CD14-positive monocyte (primary cell): ENCODE measurements around the gene IL18. TPM values are rescaled to one million over a fixed set of nuclear protein-coding genes. Genes with fewer than 3 reads are reported as not detected.

ENCODE experiments used
- DNase-seq, 3 donors: peaks; one replicate each; pipeline ENCODE4 v3.0.0-alpha.2; 2011 to 2022
- H2AFZ ChIP-seq: 2 replicates; pipeline ENCODE4 v1.6.0; 2012; ENCODE audit warnings: mild to moderate bottlenecking, low read depth, low read length, inconsistent platforms; ENCODE audit not compliant: insufficient read depth, poor library complexity, severe bottlenecking
- H3K27ac ChIP-seq, 2 donors: 1 replicate in 1 of 2; 2 replicates in 1 of 2; pipeline ENCODE4 v1.5.1; 2012 to 2013; ENCODE audit warnings: low read length in 2 of 2, control low read depth in 1 of 2, inconsistent platforms in 1 of 2, low read depth in 1 of 2, mild to moderate bottlenecking in 1 of 2
- H3K27me3 ChIP-seq, 2 donors: one replicate each; pipeline versions ENCODE4 v1.6.0 to v1.6.1; 2011 to 2013; ENCODE audit warnings: low read length in 2 of 2; ENCODE audit not compliant: control insufficient read depth in 2 of 2, insufficient read depth in 2 of 2
- H3K36me3 ChIP-seq, 2 donors: replicated peaks in 1 of 2; 1 replicate in 1 of 2; 2 replicates in 1 of 2; pipeline versions ENCODE4 v1.5.1 to v1.6.1; 2012 to 2013; ENCODE audit warnings: low read length in 2 of 2, control low read depth in 1 of 2, inconsistent platforms in 1 of 2, mild to moderate bottlenecking in 1 of 2; ENCODE audit not compliant: insufficient read depth in 2 of 2, control insufficient read depth in 1 of 2
- H3K4me1 ChIP-seq, 2 donors: 1 replicate in 1 of 2; 2 replicates in 1 of 2; pipeline versions ENCODE4 v1.5.1 to v1.6.1; 2012 to 2013; ENCODE audit warnings: low read length in 2 of 2, control low read depth in 1 of 2, inconsistent platforms in 1 of 2, mild to moderate bottlenecking in 1 of 2, moderate library complexity in 1 of 2; ENCODE audit not compliant: insufficient read depth in 2 of 2, control insufficient read depth in 1 of 2
- H3K4me2 ChIP-seq: replicated peaks from 2 replicates; pipeline ENCODE3; 2012; ENCODE audit warnings: low read length, moderate library complexity, mild to moderate bottlenecking; ENCODE audit not compliant: poor library complexity, severe bottlenecking; ENCODE audit errors: extremely low read depth
- H3K4me3 ChIP-seq, 3 experiments: fragments of 200-600 bp in 1 of 3; sonication (generic) in 1 of 3; replicated peaks in 1 of 3; 1 replicate in 2 of 3; 2 replicates in 1 of 3; pipeline ENCODE4 v1.5.1; 2011 to 2013; ENCODE audit warnings: low read length in 3 of 3, mild to moderate bottlenecking in 3 of 3, control low read depth in 2 of 3, low read depth in 2 of 3, inconsistent platforms in 1 of 3, moderate library complexity in 1 of 3
- H3K79me2 ChIP-seq: 2 replicates; pipeline ENCODE4 v1.6.0; 2012; ENCODE audit warnings: mild to moderate bottlenecking, control low read depth, inconsistent platforms, low read length, moderate library complexity; ENCODE audit not compliant: insufficient read depth
- H3K9ac ChIP-seq: 2 replicates; pipeline ENCODE4 v1.6.0; 2017; ENCODE audit warnings: low read length, mild to moderate bottlenecking; ENCODE audit not compliant: insufficient read depth, poor library complexity, severe bottlenecking
- H3K9me3 ChIP-seq, 2 donors: replicated peaks in 1 of 2; 1 replicate in 1 of 2; 2 replicates in 1 of 2; pipeline versions ENCODE4 v1.5.1 to v1.6.1; 2012 to 2013; ENCODE audit warnings: low read length in 2 of 2, control low read depth in 1 of 2; ENCODE audit not compliant: control insufficient read depth in 1 of 2, insufficient read depth in 1 of 2
- H4K20me1 ChIP-seq: 2 replicates; pipeline ENCODE4 v1.6.0; 2012; ENCODE audit warnings: mild to moderate bottlenecking, low read length, control low read depth, moderate library complexity; ENCODE audit not compliant: insufficient read depth
- H3K27ac Mint-ChIP-seq, 7 donors: one replicate each; pipeline ENCODE4 v1.8.0; 2020; ENCODE audit warnings: mild to moderate bottlenecking in 7 of 7, mixed read lengths in 7 of 7, moderate library complexity in 6 of 7, inconsistent platforms in 2 of 7
- H3K27me3 Mint-ChIP-seq, 3 donors: one replicate each; pipeline ENCODE4 v1.8.0; 2021 to 2022; ENCODE audit warnings: low read depth in 3 of 3, mild to moderate bottlenecking in 3 of 3, mixed read lengths in 3 of 3, moderate library complexity in 3 of 3, inconsistent platforms in 1 of 3
- H3K36me3 Mint-ChIP-seq, 2 donors: one replicate each; pipeline ENCODE4 v1.8.0; 2020; ENCODE audit warnings: mixed read lengths in 2 of 2, inconsistent platforms in 1 of 2, mild to moderate bottlenecking in 1 of 2
- H3K4me1 Mint-ChIP-seq: one replicate; pipeline ENCODE4 v1.8.0; 2020; ENCODE audit warnings: mild to moderate bottlenecking, mixed read lengths
- H3K4me3 Mint-ChIP-seq, 2 donors: one replicate each; pipeline ENCODE4 v1.8.0; 2020; ENCODE audit warnings: mild to moderate bottlenecking in 2 of 2, mixed read lengths in 2 of 2, moderate library complexity in 1 of 2
- H3K9me3 Mint-ChIP-seq, 7 donors: one replicate each; pipeline ENCODE4 v1.8.0; 2020 to 2022; ENCODE audit warnings: mixed read lengths in 7 of 7, mild to moderate bottlenecking in 6 of 7, moderate library complexity in 6 of 7, inconsistent platforms in 2 of 7
- WGBS: methylation state at CpG from one replicate; pipeline ENCODE4 v1.1.5; 2013; ENCODE audit warnings: missing lambda C conversion rate; ENCODE audit not compliant: insufficient coverage; 5-methylcytosine and 5-hydroxymethylcytosine counted together
- intact Hi-C, 2 donors: fragments of 100-400 bp; cut with micrococcal nuclease; formaldehyde crosslinking; loops; one replicate each; pipeline versions ENCODE4 v1.15.0 to v1.15.1; 2023
- polyA plus RNA-seq, 3 donors: library from polyadenylated mRNA; depleted of rRNA in 1 of 3; unstranded in 2 of 3; stranded (reverse) in 1 of 3; fragments of 300-500 nt in 2 of 3; fragments of >200 nt in 1 of 3; fragmentation: Illumina TruSeq in 2 of 3; gene quantifications; 1 replicate in 2 of 3; 2 replicates in 1 of 3; pipeline ENCODE4 v1.2.3, GENCODE V29; 2012 to 2021
- TF ChIP-seq, protein P1 (sequence below): fragments of 200-600 bp; IDR thresholded peaks from one replicate; pipeline ENCODE4 v1.8.0; 2022; ENCODE audit warnings: antibody characterized with exemption, mild to moderate bottlenecking

IL18 gene
- polyA plus RNA-seq, 3 donors: 11.7 to 16.2 (median 16.1) TPM

DNA sequence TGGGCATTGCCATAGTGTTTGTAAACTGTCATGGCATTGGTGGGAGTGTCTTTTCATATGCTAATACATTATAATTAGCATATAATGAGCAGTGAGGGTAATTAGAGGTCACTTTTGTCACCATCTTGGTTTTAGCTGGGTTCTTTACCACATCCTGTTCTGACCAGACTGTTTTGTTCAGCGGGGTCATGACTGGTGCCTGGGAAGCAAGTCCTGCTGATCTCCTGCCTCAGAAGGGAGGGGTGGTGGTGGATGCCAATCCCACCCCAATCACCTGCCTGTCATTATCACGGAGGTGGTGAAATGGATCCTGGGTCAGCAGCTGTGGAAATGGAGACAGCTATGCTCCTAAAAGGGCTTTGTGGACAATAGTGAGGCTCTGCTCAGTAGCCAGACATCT lies 31.2 kb downstream of the IL18 start:
- Histone ChIP-seq H3K27me3 (no peaks in the 10 kb centered on the region), H3K36me3 (no peaks in the 10 kb centered on the region), H3K79me2 (no peaks in the 10 kb centered on the region), H3K9me3 (no peaks in the 10 kb centered on the region), H2AFZ (no peak overlapping the region), H3K9ac (no peak overlapping the region), H3K4me1 (peaks cover 23 to 25% of the 10 kb centered on the region in 2 donors), H3K4me2 (no peak overlapping the region), H3K27ac (no peak overlapping the region), H4K20me1 (no peaks in the 10 kb centered on the region), H3K4me3 (no peak overlapping the region)
- intact Hi-C loops: no loop called here
- Mint-ChIP-seq H3K27me3 (peaks cover 0 to 2% (median 0%) of the 10 kb centered on the region in 3 donors), H3K4me1 (peaks cover 27% of the 10 kb centered on the region), H3K9me3 (peaks cover 0 to 1% (median 0%) of the 10 kb centered on the region in 7 donors), H3K36me3 (peaks cover 0 to 4% of the 10 kb centered on the region in 2 donors), H3K27ac (peak overlapping the region in 2 of 7 donors; percentile 7 to 73), H3K4me3 (no peak overlapping the region)
- DNase-seq: peak in 1 of 3 donors; percentile 4
- TF ChIP-seq, protein P1, sequence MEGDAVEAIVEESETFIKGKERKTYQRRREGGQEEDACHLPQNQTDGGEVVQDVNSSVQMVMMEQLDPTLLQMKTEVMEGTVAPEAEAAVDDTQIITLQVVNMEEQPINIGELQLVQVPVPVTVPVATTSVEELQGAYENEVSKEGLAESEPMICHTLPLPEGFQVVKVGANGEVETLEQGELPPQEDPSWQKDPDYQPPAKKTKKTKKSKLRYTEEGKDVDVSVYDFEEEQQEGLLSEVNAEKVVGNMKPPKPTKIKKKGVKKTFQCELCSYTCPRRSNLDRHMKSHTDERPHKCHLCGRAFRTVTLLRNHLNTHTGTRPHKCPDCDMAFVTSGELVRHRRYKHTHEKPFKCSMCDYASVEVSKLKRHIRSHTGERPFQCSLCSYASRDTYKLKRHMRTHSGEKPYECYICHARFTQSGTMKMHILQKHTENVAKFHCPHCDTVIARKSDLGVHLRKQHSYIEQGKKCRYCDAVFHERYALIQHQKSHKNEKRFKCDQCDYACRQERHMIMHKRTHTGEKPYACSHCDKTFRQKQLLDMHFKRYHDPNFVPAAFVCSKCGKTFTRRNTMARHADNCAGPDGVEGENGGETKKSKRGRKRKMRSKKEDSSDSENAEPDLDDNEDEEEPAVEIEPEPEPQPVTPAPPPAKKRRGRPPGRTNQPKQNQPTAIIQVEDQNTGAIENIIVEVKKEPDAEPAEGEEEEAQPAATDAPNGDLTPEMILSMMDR: no peak
- WGBS: no CpG with 5 or more reads among the region's 2 CpGs

DNA sequence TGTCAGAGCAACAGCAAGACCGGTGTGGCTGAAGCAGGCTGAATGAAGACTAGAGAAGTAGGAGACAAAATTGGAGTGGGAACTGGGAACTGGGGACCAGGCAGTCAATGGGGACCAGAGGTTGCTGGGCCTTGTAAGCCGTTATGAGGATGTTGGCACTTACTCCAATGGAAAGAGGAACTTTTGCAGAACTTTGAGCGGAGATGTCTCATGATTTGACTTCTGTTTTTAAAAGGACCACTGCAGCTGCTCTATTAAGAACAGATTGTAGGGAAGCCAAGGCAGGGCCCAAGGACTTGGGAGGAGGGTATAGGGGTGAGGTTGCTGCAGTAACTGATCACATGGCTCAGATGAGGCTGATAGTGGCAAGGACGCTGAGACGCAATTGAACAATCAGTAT lies 34.2 kb downstream of the IL18 start:
- Histone ChIP-seq H3K79me2 (no peaks in the 10 kb centered on the region), H2AFZ (no peak overlapping the region), H3K4me3 (no peak overlapping the region), H3K4me1 (peaks cover 23 to 25% of the 10 kb centered on the region in 2 donors), H3K27me3 (no peaks in the 10 kb centered on the region), H3K36me3 (no peaks in the 10 kb centered on the region), H3K27ac (peak overlapping the region; percentile 27 to 41), H3K9ac (no peak overlapping the region), H4K20me1 (no peaks in the 10 kb centered on the region), H3K9me3 (no peaks in the 10 kb centered on the region), H3K4me2 (no peak overlapping the region)
- H3K27me3 Mint-ChIP-seq: peaks cover 0 to 2% (median 0%) of the 10 kb centered on the region in 3 donors
- H3K36me3 Mint-ChIP-seq: peaks cover 0 to 4% of the 10 kb centered on the region in 2 donors
- peaks cover 27% of the 10 kb centered on the region for H3K4me1 Mint-ChIP-seq
- DNase-seq: peak; percentile 73 to 85 (median 85)
- WGBS: 0% methylated on average over 4 of the region's 5 CpGs
- peaks cover 0 to 1% (median 0%) of the 10 kb centered on the region in 7 donors for H3K9me3 Mint-ChIP-seq
- TF ChIP-seq, protein P1: no peak
- intact Hi-C loops: no loop called here
- H3K27ac Mint-ChIP-seq: peak overlapping the region; percentile 80 to 90 (median 89)
- no peak overlapping the region for H3K4me3 Mint-ChIP-seq
